HepG2 (cell line): ENCODE results near the gene TTLL4. TPM values are rescaled to one million over a fixed set of nuclear protein-coding genes. Genes with fewer than 3 reads are reported as not detected.

Experiments
- BCL3 ChIP-seq: sonication (generic); formaldehyde crosslinking; IDR thresholded peaks from 2 replicates; pipeline ENCODE4 v1.5.1; 2020; ENCODE audit warnings: mild to moderate bottlenecking, missing genetic modification reagents, moderate library complexity
- BRCA1 ChIP-seq: sonication (generic); formaldehyde crosslinking; IDR thresholded peaks from 2 replicates; pipeline ENCODE4 v1.4.0; 2020; ENCODE audit warnings: missing genetic modification reagents
- CAMTA2 ChIP-seq: sonication (generic); formaldehyde crosslinking; IDR thresholded peaks from 2 replicates; pipeline ENCODE4 v1.4.0; 2020; ENCODE audit warnings: mild to moderate bottlenecking, missing genetic modification reagents, borderline replicate concordance
- CREB3 ChIP-seq: sonication (generic); formaldehyde crosslinking; IDR thresholded peaks from 2 replicates; pipeline ENCODE4 v1.5.0; 2020; ENCODE audit warnings: missing genetic modification reagents
- FOXK2 ChIP-seq: fragments of 450-650 bp; IDR thresholded peaks from 2 replicates; pipeline ENCODE4 v1.6.1; 2016
- HOMEZ ChIP-seq: IDR thresholded peaks from 2 replicates; pipeline ENCODE4 v1.6.1; 2016; ENCODE audit warnings: low read depth
- KLF13 ChIP-seq: sonication (generic); formaldehyde crosslinking; IDR thresholded peaks from 2 replicates; pipeline ENCODE4 v1.4.0; 2020; ENCODE audit warnings: mild to moderate bottlenecking, missing genetic modification reagents
- KLF16 ChIP-seq, 2 experiments: sonication (generic) in 1 of 2; formaldehyde crosslinking in 1 of 2; IDR thresholded peaks; 2 replicates each; pipeline versions ENCODE4 v1.6.1 to v1.8.0; 2016 to 2023; ENCODE audit warnings: missing genetic modification reagents in 2 of 2, missing compliant biosample characterization in 1 of 2
- PHB2 ChIP-seq: fragments of 450-650 bp; IDR thresholded peaks from 2 replicates; pipeline ENCODE4 v1.6.1; 2018; ENCODE audit not compliant: partially characterized antibody
- PLRG1 ChIP-seq: fragments of 450-650 bp; conservative IDR thresholded peaks from 2 replicates; pipeline ENCODE4 v1.6.1; 2016
- PPARG ChIP-seq: conservative IDR thresholded peaks from 2 replicates; pipeline ENCODE4 v1.6.1; 2016; ENCODE audit warnings: missing biosample characterization, missing genetic modification reagents
- RBFOX2 ChIP-seq: fragments of 200-400 bp; formaldehyde crosslinking; IDR thresholded peaks from 2 replicates; pipeline ENCODE4 v1.6.1; 2017; ENCODE audit warnings: low read depth, mild to moderate bottlenecking, low read length
- RFX5 ChIP-seq: IDR thresholded peaks from 2 replicates; pipeline ENCODE4 v1.6.1; 2011; ENCODE audit warnings: low read depth, low read length, improper control_type of control experiment
- RXRB ChIP-seq: IDR thresholded peaks from 2 replicates; pipeline ENCODE4 v1.6.1; 2016; ENCODE audit warnings: borderline replicate concordance, missing genetic modification reagents, missing compliant biosample characterization
- SNRNP70 ChIP-seq: fragments of 200-400 bp; formaldehyde crosslinking; IDR thresholded peaks from 2 replicates; pipeline ENCODE4 v1.6.1; 2017; ENCODE audit warnings: mild to moderate bottlenecking, low read depth, low read length, moderate library complexity
- SP4 ChIP-seq: sonication (generic); formaldehyde crosslinking; IDR thresholded peaks from 2 replicates; pipeline ENCODE4 v1.8.1; 2023; ENCODE audit warnings: mild to moderate bottlenecking, missing genetic modification reagents
- TAF1 ChIP-seq: sonication (generic); formaldehyde crosslinking; IDR thresholded peaks from 2 replicates; pipeline ENCODE4 v1.4.0; 2020; ENCODE audit warnings: missing genetic modification reagents
- TAF15 ChIP-seq: fragments of 200-400 bp; formaldehyde crosslinking; IDR thresholded peaks from one replicate; pipeline ENCODE4 v1.6.1; 2018; ENCODE audit warnings: mild to moderate bottlenecking, low read depth, low read length; ENCODE audit not compliant: poor library complexity, severe bottlenecking
- TBL1XR1 ChIP-seq: fragments of 150-350 bp; IDR thresholded peaks from 2 replicates; pipeline ENCODE4 v1.6.1; 2014; ENCODE audit warnings: borderline replicate concordance, low read length; ENCODE audit not compliant: partially characterized antibody
- TSC22D2 ChIP-seq: sonication (generic); formaldehyde crosslinking; IDR thresholded peaks from 2 replicates; pipeline ENCODE4 v1.5.1; 2020; ENCODE audit warnings: missing genetic modification reagents, mild to moderate bottlenecking, borderline replicate concordance
- ZBTB38 ChIP-seq: sonication (generic); formaldehyde crosslinking; IDR thresholded peaks from 2 replicates; pipeline ENCODE4 v1.5.1; 2020; ENCODE audit warnings: mild to moderate bottlenecking, missing genetic modification reagents
- ZBTB42 ChIP-seq: sonication (generic); formaldehyde crosslinking; IDR thresholded peaks from 2 replicates; pipeline ENCODE4 v1.5.0; 2020; ENCODE audit warnings: mild to moderate bottlenecking, missing genetic modification reagents
- ZNF124 ChIP-seq: sonication (generic); formaldehyde crosslinking; IDR thresholded peaks from 2 replicates; pipeline ENCODE4 v1.4.0; 2020; ENCODE audit warnings: missing genetic modification reagents
- ZNF333 ChIP-seq: sonication (generic); formaldehyde crosslinking; IDR thresholded peaks from 2 replicates; pipeline ENCODE4 v1.4.0; 2020; ENCODE audit warnings: mild to moderate bottlenecking, missing genetic modification reagents, borderline replicate concordance
- ZNF468 ChIP-seq: sonication (generic); formaldehyde crosslinking; IDR thresholded peaks from 2 replicates; pipeline ENCODE4 v1.8.0; 2022; ENCODE audit warnings: mild to moderate bottlenecking, moderate library complexity, missing genetic modification reagents
- ZNF619 ChIP-seq: sonication (generic); formaldehyde crosslinking; IDR thresholded peaks from 2 replicates; pipeline ENCODE4 v1.4.0; 2020; ENCODE audit warnings: mild to moderate bottlenecking, missing genetic modification reagents
- ZNF672 ChIP-seq: sonication (generic); formaldehyde crosslinking; IDR thresholded peaks from 2 replicates; pipeline ENCODE4 v1.8.1; 2022; ENCODE audit warnings: missing genetic modification reagents
- ZNF724P ChIP-seq: sonication (generic); formaldehyde crosslinking; IDR thresholded peaks from 2 replicates; pipeline ENCODE4 v1.8.0; 2022; ENCODE audit warnings: missing genetic modification reagents, borderline replicate concordance
- ZNF788 ChIP-seq: sonication (generic); formaldehyde crosslinking; IDR thresholded peaks from 2 replicates; pipeline ENCODE4 v1.5.0; 2020; ENCODE audit warnings: mild to moderate bottlenecking, missing genetic modification reagents, borderline replicate concordance
- polyA plus RNA-seq, 8 experiments: library from polyadenylated mRNA; depleted of rRNA in 3 of 8; stranded (reverse) in 7 of 8; unstranded in 1 of 8; fragments of >200 nt; fragmentation: Illumina TruSeq in 4 of 8; extraction: Trizol in 4 of 8; gene quantifications; 2 replicates each; pipeline versions ENCODE4 v1.2.1 to v1.2.3, GENCODE V29; 2011 to 2016; ENCODE audit warnings: low read depth in 4 of 8, missing spikeins in 1 of 8, mixed read lengths in 1 of 8; ENCODE audit not compliant: insufficient read depth in 1 of 8
- total RNA-seq, 5 experiments: library from RNA; depleted of rRNA; stranded (reverse); fragments of >200 nt; fragmentation: Illumina TruSeq; extraction: Trizol; gene quantifications; 2 replicates each; pipeline ENCODE4 v1.2.3, GENCODE V29; 2016; ENCODE audit warnings: low read depth in 1 of 5

The TTLL4 gene
- total and polyA plus RNA-seq, 2 of the 13 experiments (the other 11 are each of a cell fraction or from before 2014, with no cell fraction given) = 77.5 to 84.6 TPM

GRCh38 chr2:218781691-218782527 is 71.3 kb downstream of the TTLL4 start, which contains the start of gene CYP27A1 (continued):
- no peak for TF ChIP-seq SNRNP70
- peak; percentile 78; the same call in 1 of the 2 replicates for TF ChIP-seq ZBTB42
- TF ChIP-seq ZNF468 (CRISPR knock-in tag) = peak; percentile 81; the same call in 1 of the 2 replicates
- TF ChIP-seq RFX5 = peak; percentile 9; the same call in 1 of the 2 replicates
- peak; percentile 85 for TF ChIP-seq ZNF672 (CRISPR knock-in tag)
- peak; percentile 22 for TF ChIP-seq TBL1XR1
- peak; percentile 25 to 83; a peak in 1 of 4 replicates for TF ChIP-seq KLF16 (CRISPR knock-in tag; IDR thresholded peaks at IDR 0.05)
- TF ChIP-seq ZNF619 = no peak; the same call in 1 of the 2 replicates
- TF ChIP-seq KLF13 (CRISPR knock-in tag) = no peak
- peak; percentile 93 for TF ChIP-seq BCL3 (CRISPR knock-in tag)
- TF ChIP-seq SP4 (CRISPR knock-in tag) = peak; percentile 74
- peak; percentile 98 for TF ChIP-seq ZNF788 (CRISPR knock-in tag)
- TF ChIP-seq TAF15 = no peak
- TF ChIP-seq PPARG (CRISPR knock-in tag) = peak; percentile 87
- TF ChIP-seq RXRB (CRISPR knock-in tag) = peak; percentile 75
- no peak for TF ChIP-seq ZNF333
- peak; percentile 51 for TF ChIP-seq CAMTA2 (CRISPR knock-in tag)
- peak; percentile 97 for TF ChIP-seq TAF1 (CRISPR knock-in tag)
- peak; percentile 100 for TF ChIP-seq RBFOX2
- TF ChIP-seq CREB3 = no peak; the same call in 1 of the 2 replicates
- TF ChIP-seq ZBTB38 (CRISPR knock-in tag) = peak; percentile 88
- no peak; the same call in none of the 2 replicates for TF ChIP-seq BRCA1 (CRISPR knock-in tag)
- TF ChIP-seq HOMEZ (CRISPR knock-in tag) = no peak; the same call in 1 of the 2 replicates
- no peak for TF ChIP-seq PLRG1
- TF ChIP-seq FOXK2 = no peak
- peak; percentile 83 for TF ChIP-seq ZNF124 (CRISPR knock-in tag)
- no peak for TF ChIP-seq PHB2
- peak; percentile 92 for TF ChIP-seq ZNF724P (CRISPR knock-in tag)
- TF ChIP-seq TSC22D2 (CRISPR knock-in tag) = peak; percentile 82; the same call in 1 of the 2 replicates
